Loucy (cell line): ENCODE data around the gene ALDH3A1.

Source experiments
- H2AFZ ChIP-seq: fragments of 200-600 bp; sonication (generic); 2 replicates; pipeline ENCODE4 v1.6.0; 2016; ENCODE audit warnings: antibody characterized with exemption, mild to moderate bottlenecking, low read length, moderate library complexity
- H3F3A ChIP-seq: fragments of 200-600 bp; 2 replicates; pipeline ENCODE4 v1.6.0; 2016; ENCODE audit warnings: antibody characterized with exemption, low read depth, mild to moderate bottlenecking
- H3K27me3 ChIP-seq: fragments of 200-600 bp; sonication (generic); 2 replicates; pipeline ENCODE4 v1.6.1; 2014; ENCODE audit warnings: low read length, mild to moderate bottlenecking; ENCODE audit not compliant: insufficient read depth, poor library complexity, severe bottlenecking
- H3K36me3 ChIP-seq: fragments of 200-600 bp; sonication (generic); 2 replicates; pipeline ENCODE4 v1.6.1; 2016; ENCODE audit warnings: low read length; ENCODE audit not compliant: insufficient read depth
- H3K4me1 ChIP-seq: fragments of 200-600 bp; sonication (generic); 2 replicates; pipeline ENCODE4 v1.5.1; 2014; ENCODE audit warnings: low read length, mild to moderate bottlenecking; ENCODE audit not compliant: insufficient read depth, poor library complexity, severe bottlenecking
- H3K4me2 ChIP-seq: fragments of 200-600 bp; sonication (generic); 2 replicates; pipeline ENCODE4 v1.6.0; 2014; ENCODE audit warnings: antibody characterized with exemption, low read length, low read depth, mild to moderate bottlenecking; ENCODE audit not compliant: poor library complexity, severe bottlenecking
- H3K4me3 ChIP-seq: fragments of 200-600 bp; sonication (generic); 2 replicates; pipeline ENCODE4 v1.5.1; 2014; ENCODE audit warnings: low read length, mild to moderate bottlenecking, mixed read lengths; ENCODE audit not compliant: poor library complexity, severe bottlenecking
- H3K79me2 ChIP-seq: fragments of 200-600 bp; sonication (generic); 2 replicates; pipeline ENCODE4 v1.6.1; 2014; ENCODE audit warnings: low read length; ENCODE audit not compliant: insufficient read depth
- H3K9ac ChIP-seq: fragments of 200-600 bp; sonication (generic); 2 replicates; pipeline ENCODE4 v1.6.0; 2014; ENCODE audit warnings: mild to moderate bottlenecking, low read depth, low read length, moderate library complexity; ENCODE audit not compliant: poor library complexity, severe bottlenecking
- H3K9me2 ChIP-seq: fragments of 200-600 bp; sonication (generic); replicated peaks from 2 replicates; pipeline ENCODE4 v1.6.1; 2016; ENCODE audit warnings: low read depth, low read length, mixed read lengths
- H3K9me3 ChIP-seq: fragments of 200-600 bp; sonication (generic); 2 replicates; pipeline ENCODE4 v1.6.1; 2014; ENCODE audit warnings: mild to moderate bottlenecking, antibody characterized with exemption, low read length, low read depth; ENCODE audit not compliant: insufficient read depth
- H4K20me1 ChIP-seq: fragments of 200-600 bp; sonication (generic); 2 replicates; pipeline ENCODE4 v1.6.0; 2014; ENCODE audit warnings: antibody characterized with exemption, low read length, mild to moderate bottlenecking; ENCODE audit not compliant: insufficient read depth, poor library complexity, severe bottlenecking
- EZH2phosphoT487 ChIP-seq: fragments of 200-600 bp; IDR thresholded peaks from 2 replicates; pipeline ENCODE4 v1.6.1; 2018; ENCODE audit warnings: antibody characterized with exemption, mild to moderate bottlenecking, moderate library complexity, borderline replicate concordance
- TF ChIP-seq, protein P1 (sequence below): fragments of 200-600 bp; sonication (generic); conservative IDR thresholded peaks from 2 replicates; pipeline ENCODE4 v1.5.1; 2014; ENCODE audit warnings: mild to moderate bottlenecking, antibody characterized with exemption, low read length

The ALDH3A1 gene

GRCh38 chr17:19718613-19719354, 29.3 kb downstream of the ALDH3A1 start:
- Histone ChIP-seq H3F3A (no peaks in the 10 kb centered on the region), H3K79me2 (no peaks in the 10 kb centered on the region), H3K4me2 (no peak overlapping the region), H3K27me3 (no peaks in the 10 kb centered on the region), H3K36me3 (no peaks in the 10 kb centered on the region), H3K4me1 (no peaks in the 10 kb centered on the region), H2AFZ (no peak overlapping the region), H3K4me3 (no peak overlapping the region), H4K20me1 (no peaks in the 10 kb centered on the region), H3K9me3 (no peaks in the 10 kb centered on the region), H3K9me2 (no peaks in the 10 kb centered on the region), H3K9ac (no peak overlapping the region)
- no peak for TF ChIP-seq EZH2phosphoT487
- TF ChIP-seq, protein P1, sequence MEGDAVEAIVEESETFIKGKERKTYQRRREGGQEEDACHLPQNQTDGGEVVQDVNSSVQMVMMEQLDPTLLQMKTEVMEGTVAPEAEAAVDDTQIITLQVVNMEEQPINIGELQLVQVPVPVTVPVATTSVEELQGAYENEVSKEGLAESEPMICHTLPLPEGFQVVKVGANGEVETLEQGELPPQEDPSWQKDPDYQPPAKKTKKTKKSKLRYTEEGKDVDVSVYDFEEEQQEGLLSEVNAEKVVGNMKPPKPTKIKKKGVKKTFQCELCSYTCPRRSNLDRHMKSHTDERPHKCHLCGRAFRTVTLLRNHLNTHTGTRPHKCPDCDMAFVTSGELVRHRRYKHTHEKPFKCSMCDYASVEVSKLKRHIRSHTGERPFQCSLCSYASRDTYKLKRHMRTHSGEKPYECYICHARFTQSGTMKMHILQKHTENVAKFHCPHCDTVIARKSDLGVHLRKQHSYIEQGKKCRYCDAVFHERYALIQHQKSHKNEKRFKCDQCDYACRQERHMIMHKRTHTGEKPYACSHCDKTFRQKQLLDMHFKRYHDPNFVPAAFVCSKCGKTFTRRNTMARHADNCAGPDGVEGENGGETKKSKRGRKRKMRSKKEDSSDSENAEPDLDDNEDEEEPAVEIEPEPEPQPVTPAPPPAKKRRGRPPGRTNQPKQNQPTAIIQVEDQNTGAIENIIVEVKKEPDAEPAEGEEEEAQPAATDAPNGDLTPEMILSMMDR, result no peak

GRCh38 chr17:19718041-19718612, 30.0 kb downstream of the ALDH3A1 start:
- Histone ChIP-seq H2AFZ (no peak overlapping the region), H3K4me1 (no peaks in the 10 kb centered on the region), H3K27me3 (no peaks in the 10 kb centered on the region), H3K4me2 (no peak overlapping the region), H3K36me3 (no peaks in the 10 kb centered on the region), H3K9me2 (no peaks in the 10 kb centered on the region), H3F3A (no peaks in the 10 kb centered on the region), H3K4me3 (no peak overlapping the region), H3K9ac (no peak overlapping the region), H3K79me2 (no peaks in the 10 kb centered on the region), H3K9me3 (no peaks in the 10 kb centered on the region), H4K20me1 (no peaks in the 10 kb centered on the region)
- no peak for TF ChIP-seq EZH2phosphoT487

DNA sequence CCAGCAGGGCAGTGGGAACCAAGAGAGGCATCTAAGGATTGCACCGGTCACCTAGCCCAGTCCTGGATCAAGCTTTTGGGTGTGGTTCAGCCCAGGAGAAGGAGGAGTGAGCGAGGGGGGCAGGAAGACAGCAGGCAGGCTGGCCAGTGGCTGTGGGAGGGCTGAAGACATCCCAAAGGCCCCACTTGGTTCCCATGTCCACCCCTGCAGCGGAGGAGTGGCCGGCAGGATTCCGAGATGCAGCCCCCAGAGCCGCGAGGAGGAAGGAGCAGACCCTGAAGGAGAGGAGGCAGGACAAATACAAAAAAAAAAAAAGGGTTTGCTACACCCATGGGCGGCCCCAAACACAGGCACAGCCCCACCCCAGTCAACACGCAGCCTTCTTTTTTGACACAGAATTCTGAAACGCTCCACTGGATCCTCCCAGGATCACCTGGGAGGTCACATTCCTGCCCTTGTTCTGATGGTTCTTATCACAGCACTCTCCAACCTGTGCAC, 30.6 kb downstream of the ALDH3A1 start:
- H3K4me2 ChIP-seq, result no peak overlapping the region
- H3K9ac ChIP-seq, result no peak overlapping the region
- H2AFZ ChIP-seq, result no peak overlapping the region
- H3K36me3 ChIP-seq, result no peaks in the 10 kb centered on the region
- H3F3A ChIP-seq, result no peaks in the 10 kb centered on the region
- H3K9me3 ChIP-seq, result no peaks in the 10 kb centered on the region
- TF ChIP-seq, protein P1, result no peak
- TF ChIP-seq EZH2phosphoT487, result no peak
- no peaks in the 10 kb centered on the region for H3K79me2 ChIP-seq
- H3K27me3 ChIP-seq, result no peaks in the 10 kb centered on the region
- no peaks in the 10 kb centered on the region for H3K4me1 ChIP-seq
- H4K20me1 ChIP-seq, result no peaks in the 10 kb centered on the region
- H3K9me2 ChIP-seq, result no peaks in the 10 kb centered on the region
- H3K4me3 ChIP-seq, result no peak overlapping the region
